EL (cell line): ENCODE measurements around the gene PCTP.
A peak's percentile ranks its signal among the peaks of the same experiment; 100 is the strongest.

Experiments used
- DNase-seq: peaks from one replicate; pipeline ENCODE4 v3.0.0-alpha.2; 2016

PCTP gene

DNA sequence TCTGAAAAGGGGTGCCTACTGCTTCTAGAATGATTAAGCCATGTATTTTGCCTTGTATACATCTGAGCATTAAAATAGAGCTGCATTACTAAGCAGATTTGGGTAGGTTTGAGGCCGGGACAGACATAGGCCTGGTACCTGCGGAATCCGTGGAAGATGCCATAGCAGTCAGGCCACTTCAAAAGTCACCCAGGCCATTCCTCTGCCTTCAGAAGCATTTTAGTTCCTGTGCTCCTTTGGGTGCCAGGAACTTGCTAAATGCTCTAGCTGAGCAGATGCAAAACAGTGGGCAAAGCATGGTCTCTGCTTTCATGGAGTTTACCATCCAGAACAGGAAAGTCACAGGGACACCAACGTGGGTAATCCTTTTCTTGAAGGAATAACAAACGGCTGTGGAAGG, 22.5 kb upstream of the PCTP start:
- no peak for DNase-seq

GRCh38 chr17:55728833-55729232, 22.0 kb upstream of the PCTP start:
- DNase-seq = no peak

DNA sequence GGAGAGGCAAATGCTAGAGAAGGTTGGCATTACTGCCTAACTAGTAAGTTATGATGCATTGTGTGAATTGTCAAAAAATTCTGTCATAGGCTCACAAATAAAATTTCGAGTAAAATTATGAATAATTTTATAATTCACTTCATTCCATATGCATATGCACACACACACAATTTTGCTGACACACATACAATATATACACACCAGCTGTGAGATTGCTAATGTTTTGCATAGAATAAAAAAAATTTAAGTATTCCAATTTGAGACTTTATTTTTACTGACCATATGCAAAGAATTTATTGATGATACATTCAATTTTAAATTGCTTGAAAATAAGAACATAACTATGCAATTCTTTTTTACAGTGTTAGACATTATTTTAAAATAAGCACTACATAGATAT, 21.4 kb upstream of the PCTP start:
- DNase-seq = no peak

- no peak for DNase-seq
Observed at GRCh38 chr17:55730380-55730779, 20.5 kb upstream of the PCTP start.

GRCh38 chr17:55730808-55731207, 20.0 kb upstream of the PCTP start:
- no peak for DNase-seq

GRCh38 chr17:55731586-55732250, 19.1 kb upstream of the PCTP start:
- DNase-seq = no peak

DNA sequence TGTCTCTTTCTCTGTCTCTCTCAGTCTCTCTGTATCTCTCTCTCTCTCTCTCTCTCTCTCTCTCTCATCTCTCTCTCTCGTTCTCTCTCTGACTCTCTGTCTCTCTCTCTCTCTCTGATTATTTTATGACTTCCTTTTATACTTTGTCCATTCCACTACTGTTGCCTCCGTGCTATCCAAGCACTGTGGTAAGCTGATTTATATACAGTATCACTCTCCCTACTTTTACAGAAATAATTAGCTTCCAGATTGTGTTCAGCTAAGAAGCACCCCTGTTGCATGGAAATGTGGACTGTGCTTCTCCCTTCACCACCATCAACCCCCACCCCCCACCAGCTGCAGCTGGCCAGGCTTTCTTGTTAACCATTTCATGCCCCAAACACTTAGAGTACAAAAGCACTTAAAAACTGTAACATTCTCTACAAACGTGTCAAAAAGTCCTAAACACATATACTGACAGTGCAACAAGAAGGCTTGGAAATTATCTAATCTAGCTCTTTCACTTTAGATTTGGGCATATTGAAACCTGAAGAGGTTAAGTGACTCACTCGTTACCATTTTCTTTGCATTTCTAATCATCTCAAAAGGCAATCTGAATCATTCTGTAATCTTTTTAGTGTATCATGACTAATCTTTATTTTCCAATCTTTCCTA, 16.6 kb upstream of the PCTP start:
- DNase-seq = peak; percentile 18

GRCh38 chr17:55735731-55736405, 15.0 kb upstream of the PCTP start:
- DNase-seq = peak; percentile 57

DNA sequence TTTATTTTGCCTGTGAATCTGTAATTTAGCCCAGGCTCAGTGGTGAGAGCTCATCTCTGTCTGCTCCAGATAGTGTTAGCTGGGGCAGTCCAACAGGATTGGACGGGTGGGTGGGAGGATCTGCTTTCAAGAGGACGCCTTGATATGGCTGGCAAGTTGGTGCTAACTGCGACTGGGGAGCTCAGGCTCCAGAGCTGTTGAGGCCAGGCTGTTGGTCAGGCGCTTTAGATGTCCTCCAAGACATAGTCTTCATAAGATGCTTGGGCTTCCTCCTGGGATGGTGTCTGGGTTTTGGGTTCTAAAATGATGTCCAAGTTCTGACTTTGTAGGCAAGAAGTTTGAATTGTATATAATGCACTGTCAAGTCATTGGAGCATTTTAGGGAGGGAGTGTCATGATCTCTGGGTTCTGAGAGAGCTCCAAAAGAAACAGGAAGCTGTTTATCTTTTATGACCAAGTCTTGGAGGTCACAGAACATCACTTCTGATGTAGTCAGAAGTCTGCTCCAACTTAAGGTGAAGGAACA, 12.8 kb upstream of the PCTP start:
- DNase-seq = no peak

DNA sequence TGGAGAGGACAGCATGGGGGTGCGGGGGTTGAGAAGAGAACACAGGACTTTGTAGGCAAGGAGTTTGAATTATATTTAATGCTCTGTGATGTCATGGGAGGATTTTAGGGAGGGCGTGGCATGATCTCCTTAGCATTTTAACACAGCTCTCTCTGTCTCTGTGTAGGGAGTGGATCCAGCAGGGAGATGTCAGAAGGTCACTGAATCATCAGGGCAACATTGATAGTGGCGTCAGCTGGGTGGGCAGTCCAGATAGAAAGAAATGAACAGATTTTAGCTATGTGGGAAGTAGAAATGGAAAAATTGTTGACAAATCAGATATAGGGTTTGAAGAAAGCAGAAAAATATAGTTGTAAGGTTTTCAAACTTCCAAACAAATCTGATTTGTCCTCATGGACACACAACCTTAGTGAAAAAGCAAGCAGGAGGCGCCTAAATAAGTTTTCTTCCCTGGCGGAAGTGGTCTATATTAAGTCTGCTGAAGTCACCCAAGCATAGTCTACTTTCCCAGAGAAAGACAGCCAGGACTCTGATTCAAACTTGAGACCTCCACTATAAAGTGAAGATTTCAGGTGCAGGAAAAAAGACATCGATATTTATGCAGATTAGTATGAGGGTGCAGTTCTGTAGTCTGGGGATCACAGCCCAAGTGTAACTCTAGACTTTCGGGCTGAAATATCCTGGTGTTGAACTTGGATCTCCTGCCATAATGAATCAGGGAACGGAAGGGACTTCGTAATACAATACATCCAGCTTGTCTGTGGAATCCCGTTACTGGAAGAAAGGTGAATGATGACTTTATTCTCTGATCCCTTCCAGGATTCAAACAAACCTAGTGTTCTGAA, 10.1 kb upstream of the PCTP start:
- no peak for DNase-seq

- DNase-seq = no peak
Observed at GRCh38 chr17:55741356-55741700, 9.5 kb upstream of the PCTP start.

DNA sequence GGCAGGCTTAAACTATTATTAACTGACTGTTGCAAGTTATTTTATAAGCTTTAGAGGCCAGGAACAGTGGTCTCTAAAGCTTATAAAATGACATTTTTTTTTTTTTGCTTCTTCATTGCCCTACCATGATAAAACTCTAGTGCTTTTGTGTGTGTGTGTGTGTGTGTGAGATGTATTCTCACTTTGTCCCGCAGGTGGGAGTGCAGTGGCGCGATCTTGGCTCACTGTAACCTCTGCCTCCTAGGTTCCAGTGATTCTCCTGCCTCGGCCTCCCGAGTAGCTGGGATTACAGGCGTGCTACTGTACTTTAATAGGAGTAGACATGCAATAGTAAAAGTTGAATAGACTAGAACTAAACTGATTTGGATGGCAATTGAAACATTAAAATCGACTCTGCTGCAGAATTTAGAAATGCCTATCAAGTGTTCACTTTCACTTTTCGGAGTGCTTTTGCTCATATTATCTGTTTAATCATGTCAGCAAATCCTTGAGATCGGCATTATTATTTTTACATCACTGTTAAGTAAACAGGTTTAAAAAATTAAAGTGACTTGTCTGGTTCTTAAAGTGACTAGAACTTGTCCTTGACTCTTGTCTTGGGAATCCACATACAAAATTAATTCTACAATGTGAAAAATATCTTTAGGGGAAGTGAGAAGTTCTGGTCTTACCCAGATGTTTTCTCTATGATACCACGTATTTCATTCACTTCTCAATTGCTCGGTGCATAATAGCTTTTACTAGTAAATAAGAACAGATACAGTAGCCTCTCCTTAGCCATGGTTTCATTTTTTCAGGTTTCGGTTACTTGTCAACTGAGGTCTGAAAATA, 8.4 kb upstream of the PCTP start:
- no peak for DNase-seq

DNA sequence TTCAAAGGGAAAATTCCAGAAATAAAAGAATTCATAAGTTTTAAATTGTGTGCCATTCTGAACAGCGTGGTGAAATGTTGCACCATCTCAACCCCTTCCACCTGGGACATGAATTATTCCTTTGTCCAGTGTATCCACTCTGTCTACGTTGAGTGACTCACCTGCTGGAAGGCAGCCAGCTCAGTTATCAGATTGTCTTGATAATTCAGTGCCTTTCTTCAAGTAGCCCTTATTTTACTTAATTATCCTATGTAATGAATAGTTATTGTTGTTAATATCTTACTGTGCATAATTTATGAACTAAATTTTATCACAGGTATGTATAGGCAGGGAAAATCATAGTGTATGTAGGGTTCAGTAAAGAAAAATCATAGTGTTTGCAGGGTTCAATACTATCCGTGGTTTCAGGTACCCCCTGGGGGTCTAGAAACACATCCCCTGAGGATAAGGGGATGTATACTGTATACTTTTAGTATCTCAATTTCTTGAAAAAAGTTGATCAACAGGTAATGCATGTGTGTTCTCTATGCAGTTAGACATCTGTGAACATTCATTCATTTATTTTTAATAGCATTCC, 7.7 kb upstream of the PCTP start:
- peak; percentile 18 for DNase-seq

GRCh38 chr17:55745258-55745657, 5.6 kb upstream of the PCTP start:
- no peak for DNase-seq

DNA sequence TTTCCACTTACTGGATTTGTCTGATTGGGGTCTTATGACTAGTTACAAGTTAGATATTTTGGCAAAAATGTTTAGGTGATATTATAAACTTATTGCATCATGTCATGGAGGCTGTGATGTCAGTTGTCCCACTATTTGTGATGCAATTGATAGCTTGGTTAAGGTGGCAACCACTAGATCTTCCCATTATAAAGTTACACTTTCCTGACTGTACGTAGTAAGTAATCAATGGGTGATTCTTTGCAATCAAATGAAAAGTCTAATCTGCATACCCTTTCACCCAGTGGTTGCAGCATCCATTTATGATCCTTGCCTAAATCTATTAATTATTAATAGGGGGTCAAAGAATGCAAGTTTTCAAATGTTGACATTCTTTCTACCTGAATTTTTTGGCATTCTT, 4.4 kb upstream of the PCTP start:
- DNase-seq = no peak

- DNase-seq = no peak
Observed at GRCh38 chr17:55747209-55747608, 3.6 kb upstream of the PCTP start.

DNA sequence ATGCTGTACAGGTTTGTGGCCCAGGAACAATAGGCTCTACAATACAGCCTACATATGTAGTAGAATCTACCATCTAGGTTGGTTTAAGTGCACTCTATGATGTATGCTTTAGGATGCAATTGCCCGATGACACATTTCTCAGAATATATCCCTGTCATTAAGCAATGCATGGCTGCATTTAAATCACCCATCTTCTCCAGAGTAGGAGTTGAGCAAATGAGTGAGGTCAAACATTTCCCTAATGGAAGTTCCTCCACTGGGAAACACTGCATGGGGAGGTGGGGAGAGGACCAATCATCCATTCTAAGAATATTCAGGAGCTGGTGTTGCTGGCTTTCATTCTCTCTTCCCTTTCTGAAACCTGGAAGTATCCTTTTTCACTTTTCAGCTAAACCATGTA, 2.0 kb upstream of the PCTP start:
- DNase-seq = no peak

DNA sequence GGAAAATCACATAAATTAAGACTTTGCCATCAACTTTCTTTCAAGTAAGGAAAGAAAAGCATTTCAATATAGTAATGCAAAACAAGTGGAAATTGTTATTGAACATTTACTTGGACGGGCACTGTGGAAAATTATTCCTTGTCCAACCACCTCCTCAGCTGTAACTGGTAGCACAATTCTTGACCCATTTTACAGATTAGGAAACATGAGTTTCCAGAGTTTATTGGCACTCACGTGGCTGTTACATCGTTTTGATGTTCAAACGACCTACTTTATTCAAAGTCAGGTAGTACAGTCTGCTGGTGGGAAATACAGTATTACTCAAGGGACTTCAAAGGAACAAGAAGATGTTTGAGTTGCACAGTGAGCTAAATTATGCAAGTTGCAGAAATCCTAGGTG, 866 bp upstream of the PCTP start:
- DNase-seq = no peak

- DNase-seq = no peak
Observed at GRCh38 chr17:55751720-55752250, 934 bp downstream of the PCTP start.

GRCh38 chr17:55756689-55757088, 5.8 kb downstream of the PCTP start:
- no peak for DNase-seq

DNA sequence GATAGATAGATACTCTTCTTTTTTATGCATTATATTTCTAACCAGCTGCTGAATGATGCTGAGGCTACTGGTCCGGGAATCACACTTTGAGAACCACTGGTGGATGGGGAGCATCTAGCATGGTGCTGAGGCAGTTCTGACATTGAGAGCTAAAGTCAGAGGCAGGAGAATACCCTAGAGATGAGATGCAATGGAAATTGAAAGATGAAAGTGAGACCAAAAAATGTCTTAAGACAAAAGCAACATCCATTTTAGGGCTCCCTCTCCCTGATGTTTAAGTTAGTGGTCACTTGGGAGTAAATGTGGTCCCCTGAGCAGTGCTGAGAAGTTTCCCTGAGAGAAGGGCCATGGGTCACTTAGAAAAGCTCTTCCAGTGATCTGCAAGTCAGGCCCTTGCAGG, 6.8 kb downstream of the PCTP start:
- no peak for DNase-seq

DNA sequence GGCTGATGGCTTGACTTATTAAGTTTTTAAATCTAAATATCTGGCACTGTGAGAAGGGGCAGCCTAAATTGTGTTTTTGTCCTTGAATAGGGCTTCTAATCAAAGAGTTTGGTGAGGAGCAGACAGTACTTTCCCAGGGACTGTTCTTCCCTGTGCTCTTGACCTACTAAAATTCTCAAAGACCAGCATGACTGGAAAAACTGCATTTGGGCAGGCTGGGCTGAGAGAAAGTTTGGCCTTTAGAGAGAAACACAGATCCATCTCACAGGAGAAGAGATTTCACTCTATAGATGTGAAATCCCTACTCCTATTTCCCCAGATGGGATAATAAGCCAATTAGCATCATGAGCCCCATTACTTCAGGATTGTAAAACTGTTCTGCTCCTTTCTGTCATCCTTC, 7.3 kb downstream of the PCTP start:
- DNase-seq = no peak
